Ovary (tissue), 9 donors: ENCODE data around the gene SNAPC2. TPM values are rescaled to one million over a fixed set of nuclear protein-coding genes. Genes with fewer than 3 reads are reported as not detected.

Experiments used
- DNase-seq, 5 donors: peaks; one replicate each; pipeline ENCODE4 v3.0.0-alpha.2; 2019 to 2020
- H3K27ac ChIP-seq, 2 donors: fragments of 200-600 bp; one replicate each; pipeline versions ENCODE4 v1.5.1 to v1.8.0; 2019 to 2022
- H3K27me3 ChIP-seq: fragments of 200-600 bp; one replicate; pipeline ENCODE4 v1.8.0; 2022
- H3K36me3 ChIP-seq: fragments of 200-600 bp; sonication (generic); one replicate; pipeline ENCODE4 v1.5.1; 2019
- H3K4me1 ChIP-seq: one replicate; pipeline ENCODE4 v1.8.1; 2013; ENCODE audit warnings: mild to moderate bottlenecking, moderate library complexity; ENCODE audit not compliant: insufficient read depth
- H3K4me3 ChIP-seq: fragments of 200-600 bp; sonication (generic); one replicate; pipeline ENCODE4 v1.5.1; 2017
- H3K9me3 ChIP-seq, 2 donors: fragments of 200-600 bp in 1 of 2; sonication (generic) in 1 of 2; one replicate each; pipeline versions ENCODE4 v1.5.1 to v1.8.1; 2013 to 2019; ENCODE audit warnings: mild to moderate bottlenecking in 1 of 2, moderate library complexity in 1 of 2
- CTCF ChIP-seq, 3 donors: fragments of 450-650 bp in 2 of 3; fragments of 200-600 bp in 1 of 3; IDR thresholded peaks; one replicate each; pipeline versions ENCODE4 v1.5.1 to v1.8.0; 2016 to 2022; ENCODE audit warnings: antibody characterized with exemption in 3 of 3, mild to moderate bottlenecking in 1 of 3
- EP300 ChIP-seq: sonication (generic); formaldehyde crosslinking; IDR thresholded peaks from one replicate; pipeline ENCODE4 v1.6.1; 2017; ENCODE audit warnings: antibody characterized with exemption
- POLR2A ChIP-seq: fragments of 450-650 bp; IDR thresholded peaks from one replicate; pipeline ENCODE4 v1.6.1; 2017; ENCODE audit warnings: antibody characterized with exemption, mild to moderate bottlenecking, moderate library complexity
- WGBS, 3 donors: extraction: QIAGEN DNeasy Blood & Tissue Kit in 1 of 3; methylation state at CpG; one replicate each; pipeline versions ENCODE4 v1.1.5 to v1.1.7; 2013 to 2017; 5-methylcytosine and 5-hydroxymethylcytosine counted together
- intact Hi-C, 4 donors: fragments of 100-400 bp; cut with DNase I; formaldehyde crosslinking; loops; one replicate each; pipeline versions ENCODE4 v1.11.0 to v1.15.1; 2022 to 2023
- polyA plus RNA-seq, 2 donors: library from polyadenylated mRNA; stranded (reverse); fragments of 200-250 nt in 1 of 2; fragments of 350-450 nt in 1 of 2; fragmentation: Illumina TruSeq in 1 of 2; extraction: RNeasy Lipid Tissue Mini Kit (QIAGEN cat#74804) in 1 of 2; gene quantifications; one replicate each; pipeline ENCODE4 v1.2.3, GENCODE V29; 2013 to 2014
- total RNA-seq, 7 donors: library from RNA; depleted of rRNA in 2 of 7; stranded (reverse); fragments of >200 nt in 2 of 7; fragmentation: NEBNext Ultra II Directional in 3 of 7; extraction: Animal tissue kit (Norgen Biotek cat#: 25700) in 3 of 7; gene quantifications; one replicate each; pipeline versions ENCODE4 v1.1.0 to v1.2.4, GENCODE V29; 2016 to 2023
- donor health status: DM: no; HTN: no; CAD: no; lungs with moderate emphysema.
- donor health status: DM: no; HTN: no; CAD: no.
- donor health status: Bipolar disorder and iron deficiency.
- donor health status: DM: yes; HTN: yes; CAD: no.
- donor health status: DM: no; HTN: no; CAD: no.
- donor health status: DM: yes; HTN: yes; CAD: no.

SNAPC2 gene
- total and polyA plus RNA-seq, 9 donors, result 1.8 to 26.6 (median 16.3) TPM

GRCh38 chr19:7921967-7922835 lies 2.1 kb downstream of the SNAPC2 start:
- intact Hi-C loops, result no loop called here
- no peaks in the 10 kb centered on the region for H3K9me3 ChIP-seq
- no peak overlapping the region for H3K27ac ChIP-seq
- 81 to 90% (median 87%) methylated on average over 28 to 31 of the region's 31 CpGs for WGBS, 3 donors
- no peak overlapping the region for H3K4me3 ChIP-seq
- H3K36me3 ChIP-seq, result no peaks in the 10 kb centered on the region
- peaks cover 33% of the 10 kb centered on the region for H3K4me1 ChIP-seq
- DNase-seq, result peak in 3 of 5 donors; percentile 49 to 53 (median 52)
- TF ChIP-seq POLR2A (no peak), EP300 (no peak), CTCF (IDR thresholded peaks at IDR 0.05) (no peak)
- H3K27me3 ChIP-seq, result no peaks in the 10 kb centered on the region

GRCh38 chr19:7922836-7923195 lies 2.7 kb downstream of the SNAPC2 start:
- intact Hi-C loops, result no loop called here
- H3K4me3 ChIP-seq, result no peak overlapping the region
- no peaks in the 10 kb centered on the region for H3K9me3 ChIP-seq
- DNase-seq, result peak in 1 of 5 donors; percentile 38
- WGBS, 3 donors, result 82 to 87% (median 85%) methylated on average over 8 of the region's 8 CpGs
- no peak overlapping the region for H3K27ac ChIP-seq
- no peaks in the 10 kb centered on the region for H3K36me3 ChIP-seq
- no peak for TF ChIP-seq POLR2A
- no peak for TF ChIP-seq CTCF (IDR thresholded peaks at IDR 0.05)
- TF ChIP-seq EP300, result no peak
- peaks cover 36% of the 10 kb centered on the region for H3K4me1 ChIP-seq
- no peaks in the 10 kb centered on the region for H3K27me3 ChIP-seq

- 66 to 84% (median 69%) methylated on average over 29 to 31 of the region's 31 CpGs for WGBS, 3 donors
- no peak overlapping the region for H3K27ac ChIP-seq
- intact Hi-C loops, result no loop called here
- TF ChIP-seq CTCF (IDR thresholded peaks at IDR 0.05) (no peak), POLR2A (no peak), EP300 (no peak)
- peak overlapping the region; percentile 13 for H3K4me3 ChIP-seq
- H3K27me3 ChIP-seq, result no peaks in the 10 kb centered on the region
- H3K36me3 ChIP-seq, result no peaks in the 10 kb centered on the region
- no peaks in the 10 kb centered on the region for H3K9me3 ChIP-seq
- DNase-seq, result peak in 3 of 5 donors; percentile 55 to 63 (median 60)
- H3K4me1 ChIP-seq, result peaks cover 38% of the 10 kb centered on the region
Measured at GRCh38 chr19:7923295-7924191, 3.4 kb downstream of the SNAPC2 start.

DNA sequence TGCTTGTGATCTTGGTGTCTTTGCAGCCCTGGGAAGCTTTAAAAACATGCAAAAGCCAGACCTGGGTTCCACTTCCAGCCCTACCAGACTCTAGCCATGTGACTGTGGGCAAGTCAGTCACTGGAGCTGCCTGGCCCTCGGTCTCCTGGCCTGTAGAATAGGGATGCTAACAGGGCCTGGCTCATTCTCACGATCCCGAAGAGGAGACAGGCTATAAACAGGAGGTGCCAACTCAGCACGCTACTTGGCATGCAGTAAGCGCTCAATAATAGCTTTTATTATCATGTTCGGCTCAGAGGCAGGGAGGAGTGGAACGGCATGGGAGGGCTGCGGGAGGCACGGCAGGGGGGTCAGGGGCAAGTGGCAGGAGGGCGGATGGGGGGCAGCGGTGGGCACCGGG lies 4.1 kb downstream of the SNAPC2 start:
- 58 to 65% (median 62%) methylated on average over 12 of the region's 12 CpGs for WGBS, 3 donors
- intact Hi-C loops, result no loop called here
- DNase-seq, result no peak
- Histone ChIP-seq H3K27ac (no peak overlapping the region), H3K4me1 (peaks cover 41% of the 10 kb centered on the region), H3K4me3 (peak overlapping the region; percentile 41), H3K36me3 (no peaks in the 10 kb centered on the region), H3K9me3 (no peaks in the 10 kb centered on the region), H3K27me3 (no peaks in the 10 kb centered on the region)
- TF ChIP-seq POLR2A, result no peak
- no peak for TF ChIP-seq EP300
- TF ChIP-seq CTCF (IDR thresholded peaks at IDR 0.05), result no peak
